A549 (cell line): Measurements from ENCODE around the gene NCAPH2.

Experiments
- CEBPB ChIP-seq, 2 experiments: fragments of >200 bp in 1 of 2; sonication (Bioruptor Twin) in 1 of 2; formaldehyde crosslinking in 1 of 2; IDR thresholded peaks; 2 replicates each; pipeline ENCODE4 v1.6.1; 2012 to 2016
- HDAC2 ChIP-seq: fragments of 200-600 bp; sonication (generic); IDR thresholded peaks from 2 replicates; pipeline ENCODE4 v1.6.1; 2016
- NR3C1 ChIP-seq: fragments of >200 bp; sonication (Bioruptor Twin); formaldehyde crosslinking; IDR thresholded peaks from 3 replicates; pipeline ENCODE4 v1.6.1; 2017
- PHF8 ChIP-seq: fragments of 200-600 bp; sonication (generic); IDR thresholded peaks from 2 replicates; pipeline ENCODE4 v1.6.1; 2016; ENCODE audit warnings: low read depth, mild to moderate bottlenecking, antibody characterized with exemption, moderate library complexity, borderline replicate concordance
- POLR2A ChIP-seq: IDR thresholded peaks from 2 replicates; pipeline ENCODE4 v1.6.1; 2012; ENCODE audit warnings: mild to moderate bottlenecking, low read length
- ZC3H11A ChIP-seq: fragments of 450-650 bp; IDR thresholded peaks from 2 replicates; pipeline ENCODE4 v1.6.1; 2014; ENCODE audit warnings: antibody characterized with exemption, mild to moderate bottlenecking
- TF ChIP-seq, protein P1 (sequence below): IDR thresholded peaks from 2 replicates; pipeline ENCODE4 v1.6.1; 2012
- TF ChIP-seq, protein P2 (sequence below): fragments of >200 bp; sonication (Bioruptor Twin); formaldehyde crosslinking; IDR thresholded peaks from 3 replicates; pipeline ENCODE4 v1.5.1; 2016

DNA sequence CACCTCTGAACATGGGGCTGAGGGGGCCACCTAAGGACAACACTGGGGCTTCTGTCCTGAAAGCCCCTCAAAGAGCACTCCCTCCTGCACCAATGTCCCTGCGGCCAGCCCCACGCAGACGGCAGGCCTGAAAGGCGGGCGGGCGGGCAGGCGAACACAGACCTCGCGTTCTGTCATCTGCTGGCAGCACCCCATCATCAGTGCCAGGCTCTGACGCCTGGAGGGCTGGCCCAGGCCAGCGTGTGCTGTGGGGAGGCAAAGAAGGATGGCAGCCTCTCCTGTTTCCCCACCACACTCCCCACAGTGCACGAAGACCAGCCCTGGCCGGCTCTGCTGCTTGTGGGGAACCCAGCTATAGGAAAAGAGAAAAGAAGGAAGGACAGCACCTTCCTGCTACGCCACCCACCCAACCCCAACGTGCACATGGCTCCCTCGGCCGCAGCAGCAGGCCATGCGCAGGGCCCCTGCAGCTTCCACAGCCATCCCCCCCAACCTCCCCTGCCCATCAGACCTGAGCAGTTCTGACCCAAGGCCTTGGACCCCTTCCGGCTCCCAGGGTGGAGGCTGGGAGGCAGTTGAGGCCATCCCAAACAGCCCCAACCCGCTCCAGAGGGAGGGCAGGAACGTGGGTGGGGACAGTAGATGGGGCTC, 36.7 kb upstream of the NCAPH2 start:
- TF ChIP-seq, protein P1, sequence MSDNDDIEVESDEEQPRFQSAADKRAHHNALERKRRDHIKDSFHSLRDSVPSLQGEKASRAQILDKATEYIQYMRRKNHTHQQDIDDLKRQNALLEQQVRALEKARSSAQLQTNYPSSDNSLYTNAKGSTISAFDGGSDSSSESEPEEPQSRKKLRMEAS, result no peak
- no peak for TF ChIP-seq POLR2A
- TF ChIP-seq, protein P2, sequence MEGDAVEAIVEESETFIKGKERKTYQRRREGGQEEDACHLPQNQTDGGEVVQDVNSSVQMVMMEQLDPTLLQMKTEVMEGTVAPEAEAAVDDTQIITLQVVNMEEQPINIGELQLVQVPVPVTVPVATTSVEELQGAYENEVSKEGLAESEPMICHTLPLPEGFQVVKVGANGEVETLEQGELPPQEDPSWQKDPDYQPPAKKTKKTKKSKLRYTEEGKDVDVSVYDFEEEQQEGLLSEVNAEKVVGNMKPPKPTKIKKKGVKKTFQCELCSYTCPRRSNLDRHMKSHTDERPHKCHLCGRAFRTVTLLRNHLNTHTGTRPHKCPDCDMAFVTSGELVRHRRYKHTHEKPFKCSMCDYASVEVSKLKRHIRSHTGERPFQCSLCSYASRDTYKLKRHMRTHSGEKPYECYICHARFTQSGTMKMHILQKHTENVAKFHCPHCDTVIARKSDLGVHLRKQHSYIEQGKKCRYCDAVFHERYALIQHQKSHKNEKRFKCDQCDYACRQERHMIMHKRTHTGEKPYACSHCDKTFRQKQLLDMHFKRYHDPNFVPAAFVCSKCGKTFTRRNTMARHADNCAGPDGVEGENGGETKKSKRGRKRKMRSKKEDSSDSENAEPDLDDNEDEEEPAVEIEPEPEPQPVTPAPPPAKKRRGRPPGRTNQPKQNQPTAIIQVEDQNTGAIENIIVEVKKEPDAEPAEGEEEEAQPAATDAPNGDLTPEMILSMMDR, result no peak
- TF ChIP-seq PHF8, result no peak
- TF ChIP-seq HDAC2, result no peak
- no peak for TF ChIP-seq ZC3H11A
- TF ChIP-seq NR3C1, result no peak
- TF ChIP-seq CEBPB (IDR thresholded peaks at IDR 0.05), result no peak
